ENCODE results near the gene CCDC167. TPM values are rescaled to one million over a fixed set of nuclear protein-coding genes. Genes with fewer than 3 reads are reported as not detected.
A peak's percentile ranks its signal among the peaks of the same experiment; 100 is the strongest.

The CCDC167 gene
- total and polyA plus RNA-seq, 12 donors: 17.5 to 103 (median 24.2) TPM

DNA sequence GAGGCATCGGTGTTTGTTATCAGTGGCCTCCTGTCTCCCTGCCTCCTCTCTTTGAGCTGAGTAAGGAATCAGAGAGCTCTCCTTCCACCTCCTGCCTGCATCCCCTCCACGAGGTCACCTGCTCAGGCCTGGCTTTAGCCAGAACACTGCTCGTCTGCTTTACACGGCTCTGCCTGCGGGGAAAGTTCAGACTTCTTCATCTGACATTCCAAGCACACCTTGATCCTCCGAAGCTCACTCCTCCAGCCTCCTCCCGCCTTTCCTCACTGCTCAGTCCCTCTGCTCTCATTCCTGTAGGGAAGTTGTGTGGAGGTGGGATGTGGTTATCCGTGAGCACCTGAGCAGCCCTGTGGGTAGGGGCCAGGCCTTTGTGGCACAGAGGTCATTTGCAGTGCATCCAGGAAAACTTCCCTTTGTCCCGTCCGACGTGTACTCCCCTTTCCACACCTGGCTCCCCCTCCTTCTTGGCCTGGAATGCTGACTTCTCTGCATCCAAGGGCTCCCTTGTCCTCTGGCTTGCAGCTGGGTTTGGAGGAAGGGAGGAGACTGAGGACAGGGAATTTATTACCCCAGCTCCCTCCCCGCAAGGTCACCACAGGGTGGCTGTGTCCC, 12.8 kb upstream of the CCDC167 start:
- WGBS, 2 donors: 30 to 36% methylated on average over 12 of the region's 12 CpGs
- ATAC-seq (no peak), DNase-seq (no peak)
- no peak overlapping the region for H3K4me3 ChIP-seq
- no peak for TF ChIP-seq CTCF (IDR thresholded peaks at IDR 0.05)
- no peaks in the 10 kb centered on the region for H3K9me3 ChIP-seq
- no peaks in the 10 kb centered on the region for H3K36me3 ChIP-seq
- no peak overlapping the region for H3K27ac ChIP-seq
- intact Hi-C loops (cut with DNase I): no loop called here
- H3K4me1 ChIP-seq: peaks cover 0 to 18% (median 7%) of the 10 kb centered on the region in 9 donors
- H3K27me3 ChIP-seq: peaks cover 4 to 46% (median 35%) of the 10 kb centered on the region in 7 donors

- WGBS, 2 donors: 30 to 34% methylated on average over 16 of the region's 16 CpGs
Measured at GRCh38 chr6:37511910-37512399, 12.3 kb upstream of the CCDC167 start.

GRCh38 chr6:37511201-37511600, 11.5 kb upstream of the CCDC167 start:
- no peak for ATAC-seq
- Histone ChIP-seq H3K27ac (no peak overlapping the region), H3K27me3 (peaks cover 4 to 46% (median 35%) of the 10 kb centered on the region in 7 donors), H3K36me3 (no peaks in the 10 kb centered on the region), H3K9me3 (no peaks in the 10 kb centered on the region), H3K4me3 (no peak overlapping the region), H3K4me1 (peaks cover 0 to 13% (median 6%) of the 10 kb centered on the region in 9 donors)
- WGBS, 2 donors: 70 to 84% methylated on average over 5 of the region's 5 CpGs
- intact Hi-C loops (cut with DNase I): no loop called here
- no peak for DNase-seq
- TF ChIP-seq CTCF (IDR thresholded peaks at IDR 0.05): no peak

More at GRCh38 chr6:37511910-37512399, 12.3 kb upstream of the CCDC167 start:
- Histone ChIP-seq H3K36me3 (no peaks in the 10 kb centered on the region), H3K27ac (no peak overlapping the region), H3K4me3 (no peak overlapping the region), H3K27me3 (peaks cover 4 to 46% (median 35%) of the 10 kb centered on the region in 7 donors), H3K9me3 (no peaks in the 10 kb centered on the region), H3K4me1 (peaks cover 0 to 18% (median 7%) of the 10 kb centered on the region in 9 donors)
- no peak for TF ChIP-seq CTCF (IDR thresholded peaks at IDR 0.05)
- no peak for ATAC-seq
- intact Hi-C loops (cut with DNase I): no loop called here
- DNase-seq: no peak

GRCh38 chr6:37507690-37508421, 8.2 kb upstream of the CCDC167 start:
- Histone ChIP-seq H3K27ac (peak overlapping the region in 1 of 10 donors; percentile 5), H3K4me1 (peaks cover 0 to 10% (median 0%) of the 10 kb centered on the region in 9 donors), H3K9me3 (no peaks in the 10 kb centered on the region), H3K27me3 (peaks cover 0 to 23% (median 16%) of the 10 kb centered on the region in 7 donors), H3K36me3 (no peaks in the 10 kb centered on the region), H3K4me3 (no peak overlapping the region)
- intact Hi-C loops (cut with DNase I): no loop called here
- DNase-seq (no peak), ATAC-seq (no peak)
- no peak for TF ChIP-seq CTCF (IDR thresholded peaks at IDR 0.05)
- 46 to 68% methylated on average over 3 to 4 of the region's 4 CpGs for WGBS, 2 donors
